Thyroid gland (tissue), 4 donors: ENCODE results near the gene CA10. TPM values are rescaled to one million over a fixed set of nuclear protein-coding genes. Genes with fewer than 3 reads are reported as not detected.

Experiments used
- DNase-seq, 2 donors: peaks; one replicate each; pipeline ENCODE4 v3.0.0-alpha.2; 2019
- H3K27ac ChIP-seq, 3 donors: fragments of 200-600 bp; sonication (generic); 1 replicate in 2 of 3; 2 replicates in 1 of 3; pipeline ENCODE4 v1.5.1; 2016 to 2019; ENCODE audit warnings: mild to moderate bottlenecking in 1 of 3, moderate library complexity in 1 of 3
- H3K27me3 ChIP-seq: fragments of 200-600 bp; sonication (generic); one replicate; pipeline ENCODE4 v1.5.1; 2019
- H3K36me3 ChIP-seq, 2 donors: fragments of 200-600 bp; sonication (generic); one replicate each; pipeline ENCODE4 v1.5.1; 2016 to 2019
- H3K4me1 ChIP-seq, 2 donors: fragments of 200-600 bp; sonication (generic); one replicate each; pipeline ENCODE4 v1.5.1; 2017 to 2019
- H3K4me3 ChIP-seq, 3 donors: fragments of 200-600 bp; sonication (generic); replicated peaks in 1 of 3; 1 replicate in 2 of 3; 2 replicates in 1 of 3; pipeline ENCODE4 v1.5.1; 2016; ENCODE audit warnings: mild to moderate bottlenecking in 1 of 3
- H3K9me3 ChIP-seq: fragments of 200-600 bp; sonication (generic); one replicate; pipeline ENCODE4 v1.5.1; 2017
- CTCF ChIP-seq, 6 experiments: fragments of 200-600 bp in 3 of 6; fragments of 450-650 bp in 3 of 6; sonication (generic) in 3 of 6; IDR thresholded peaks; one replicate each; pipeline ENCODE4 v1.5.1; 2016 to 2019; ENCODE audit warnings: antibody characterized with exemption in 6 of 6, mild to moderate bottlenecking in 2 of 6, inconsistent platforms in 1 of 6, moderate library complexity in 1 of 6
- POLR2A ChIP-seq, 2 donors: fragments of 450-650 bp; IDR thresholded peaks; one replicate each; pipeline ENCODE4 v1.6.1; 2017; ENCODE audit warnings: antibody characterized with exemption in 2 of 2, mild to moderate bottlenecking in 2 of 2, moderate library complexity in 1 of 2
- WGBS, 2 donors: methylation state at CpG; one replicate each; pipeline ENCODE4 v1.1.5; 2017; 5-methylcytosine and 5-hydroxymethylcytosine counted together
- intact Hi-C: fragments of 100-400 bp; cut with DNase I; formaldehyde crosslinking; loops from one replicate; pipeline ENCODE4 v1.15.1; 2023
- total RNA-seq, 4 donors: library from RNA; depleted of rRNA; stranded (reverse); fragments of >200 nt; gene quantifications; one replicate each; pipeline ENCODE4 v1.2.3, GENCODE V29; 2016

CA10 gene
- total RNA-seq, 4 donors from 2014 or later: not detected

- Histone ChIP-seq H3K27me3 (no peaks in the 10 kb centered on the region), H3K4me3 (no peak overlapping the region), H3K9me3 (no peaks in the 10 kb centered on the region), H3K36me3 (no peaks in the 10 kb centered on the region), H3K4me1 (no peaks in the 10 kb centered on the region), H3K27ac (no peak overlapping the region)
- intact Hi-C loops: no loop called here
- TF ChIP-seq POLR2A (IDR thresholded peaks at IDR 0.05) (no peak), CTCF (IDR thresholded peaks at IDR 0.05) (no peak)
- no peak for DNase-seq
These were observed 20.2 kb downstream of the CA10 start for GRCh38 chr17:52138350-52138749.

GRCh38 chr17:52136166-52136565 is 22.3 kb downstream of the CA10 start:
- Histone ChIP-seq H3K36me3 (no peaks in the 10 kb centered on the region), H3K27me3 (no peaks in the 10 kb centered on the region), H3K4me1 (no peaks in the 10 kb centered on the region), H3K27ac (no peak overlapping the region), H3K9me3 (no peaks in the 10 kb centered on the region), H3K4me3 (no peak overlapping the region)
- intact Hi-C loops: no loop called here
- TF ChIP-seq CTCF (IDR thresholded peaks at IDR 0.05) (no peak), POLR2A (IDR thresholded peaks at IDR 0.05) (no peak)
- DNase-seq: no peak
- 40 to 52% methylated on average over 6 of the region's 6 CpGs for WGBS, 2 donors

GRCh38 chr17:52134641-52135040 is 23.9 kb downstream of the CA10 start:
- no peak for TF ChIP-seq CTCF (IDR thresholded peaks at IDR 0.05)
- TF ChIP-seq POLR2A (IDR thresholded peaks at IDR 0.05): no peak
- WGBS, 2 donors: 85 to 86% methylated on average over 1 of the region's 1 CpG
- intact Hi-C loops: no loop called here
- Histone ChIP-seq H3K4me3 (no peak overlapping the region), H3K27ac (no peak overlapping the region), H3K27me3 (no peaks in the 10 kb centered on the region), H3K36me3 (no peaks in the 10 kb centered on the region), H3K9me3 (no peaks in the 10 kb centered on the region), H3K4me1 (no peaks in the 10 kb centered on the region)
- no peak for DNase-seq

GRCh38 chr17:52128721-52129120 is 29.8 kb downstream of the CA10 start:
- DNase-seq: no peak
- Histone ChIP-seq H3K9me3 (no peaks in the 10 kb centered on the region), H3K4me3 (no peak overlapping the region), H3K4me1 (no peaks in the 10 kb centered on the region), H3K36me3 (no peaks in the 10 kb centered on the region), H3K27me3 (no peaks in the 10 kb centered on the region), H3K27ac (no peak overlapping the region)
- 63 to 65% methylated on average over 2 of the region's 2 CpGs for WGBS, 2 donors
- intact Hi-C loops: no loop called here
- TF ChIP-seq POLR2A (IDR thresholded peaks at IDR 0.05): no peak
- no peak for TF ChIP-seq CTCF (IDR thresholded peaks at IDR 0.05)

GRCh38 chr17:52124993-52125392 is 33.5 kb downstream of the CA10 start:
- H3K36me3 ChIP-seq: no peaks in the 10 kb centered on the region
- H3K4me3 ChIP-seq: no peak overlapping the region
- DNase-seq: no peak
- H3K9me3 ChIP-seq: no peaks in the 10 kb centered on the region
- TF ChIP-seq CTCF (IDR thresholded peaks at IDR 0.05) (no peak), POLR2A (IDR thresholded peaks at IDR 0.05) (no peak)
- H3K27ac ChIP-seq: no peak overlapping the region
- no peaks in the 10 kb centered on the region for H3K4me1 ChIP-seq
- intact Hi-C loops: no loop called here
- 64 to 66% methylated on average over 7 of the region's 7 CpGs for WGBS, 2 donors
- no peaks in the 10 kb centered on the region for H3K27me3 ChIP-seq
